GM18909 (cell line): ENCODE results near the gene SUPV3L1.
"Not testable (repeated sequence)": the region's sequence is repeated elsewhere in the genome, so short reads cannot be mapped to it uniquely, and the experiment has no call there.

Experiments
- ATAC-seq: cut with Tn5 transposase; IDR thresholded peaks from one replicate; pipeline ENCODE4 v1.9.1; 2021; ENCODE audit warnings: mild to moderate bottlenecking; ENCODE audit not compliant: unreplicated experiment, poor library complexity

The SUPV3L1 gene

DNA sequence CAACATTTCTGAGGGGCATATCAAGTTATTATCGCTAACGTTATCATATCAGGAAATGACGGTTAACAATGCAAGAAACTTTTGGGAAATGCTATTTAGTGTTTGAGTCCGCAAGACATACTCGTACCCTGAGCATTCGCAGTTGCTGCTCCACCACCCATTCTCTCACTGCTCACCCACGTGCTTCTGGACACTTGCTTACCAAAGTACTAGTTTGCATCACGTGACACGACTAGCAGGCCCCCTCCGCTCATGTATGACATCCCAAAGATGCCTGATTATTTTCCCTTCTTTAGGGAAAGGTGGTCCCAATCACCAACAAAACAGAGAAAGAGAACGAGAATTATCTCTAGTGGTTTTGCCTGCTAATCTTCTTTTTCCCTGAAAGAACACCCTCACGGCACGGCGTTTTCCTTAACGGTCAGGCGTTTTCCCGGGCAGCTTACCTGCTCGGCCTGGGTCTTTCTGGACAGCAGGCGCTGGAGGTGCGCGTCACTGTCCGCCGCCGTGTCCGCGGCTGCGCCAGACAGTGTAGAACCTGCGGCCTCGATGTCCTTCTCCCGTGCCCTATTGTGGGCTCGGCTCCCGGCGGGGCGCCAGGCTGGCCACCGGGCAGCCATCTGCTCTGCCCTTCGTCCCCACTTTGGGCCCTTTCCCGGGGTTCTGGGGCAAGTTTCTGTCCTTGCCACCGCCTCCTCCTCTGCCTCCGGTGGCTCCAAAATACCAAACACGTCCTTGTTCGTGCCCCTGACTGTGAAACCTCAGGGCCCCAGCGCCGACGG is at the start of gene SUPV3L1:
SUPV3L1 (plus strand) TSS at position 492 of the 782 bp plus-strand sequence; CDS start at position 550, 58 bp downstream.
- peak; percentile 82 for ATAC-seq

DNA sequence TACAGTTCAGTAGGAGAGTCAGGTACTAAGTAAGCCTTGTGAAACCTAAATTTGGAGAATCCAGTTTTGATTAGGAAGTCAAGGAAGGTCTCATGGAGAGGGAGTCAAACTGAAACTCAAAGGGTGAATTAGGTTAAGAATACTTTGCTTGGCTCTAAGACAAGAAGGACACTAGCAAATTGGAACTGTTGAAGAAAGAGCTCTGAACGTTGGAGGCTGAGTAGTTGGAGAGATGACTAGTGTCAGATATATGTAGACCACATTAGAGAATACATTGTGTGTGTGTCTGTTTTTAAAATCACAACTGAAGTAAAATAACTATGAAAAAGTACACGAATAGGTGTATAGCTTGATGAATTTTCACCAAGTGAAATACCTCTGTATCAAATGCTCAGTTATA is 49.8 kb upstream of the SUPV3L1 start:
- ATAC-seq: no peak

DNA sequence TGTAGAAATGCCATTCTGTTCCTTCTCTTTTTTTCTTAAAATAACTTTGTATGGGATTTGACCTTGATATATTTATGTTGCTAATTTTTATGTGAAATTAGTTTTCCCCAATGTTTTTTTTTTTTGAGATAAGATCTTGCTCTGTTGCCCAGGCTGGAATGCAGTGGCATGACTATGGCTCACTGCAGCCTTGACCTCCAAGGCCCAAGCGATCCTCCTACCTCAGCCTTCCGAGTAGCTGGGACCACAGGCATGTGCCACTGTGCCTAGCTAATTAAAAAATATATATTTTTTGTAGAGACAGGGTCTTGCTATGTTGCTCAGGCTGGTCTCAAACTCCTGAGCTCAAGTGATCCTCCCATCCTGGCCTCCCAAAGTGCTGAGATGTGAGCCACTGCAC is 40.1 kb upstream of the SUPV3L1 start:
- ATAC-seq: no peak

DNA sequence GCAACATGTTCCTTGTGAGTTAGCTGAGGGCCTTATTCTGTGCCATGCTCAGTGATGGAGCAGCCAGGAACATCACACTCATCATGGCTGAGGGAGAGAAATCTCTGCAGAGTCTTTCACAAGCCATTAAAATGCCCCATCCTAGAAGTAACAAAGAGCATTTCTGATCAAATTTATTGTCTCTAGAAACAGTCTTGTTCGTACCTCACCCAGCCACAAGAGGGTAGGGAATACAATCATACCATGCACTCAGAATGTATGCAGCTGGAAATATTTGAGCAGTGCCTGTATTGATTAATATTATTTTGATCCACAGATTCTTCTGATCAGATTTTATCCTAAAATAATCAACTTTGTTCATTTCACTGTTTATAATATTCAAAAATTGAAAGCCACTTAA is 38.7 kb upstream of the SUPV3L1 start:
- ATAC-seq: no peak

DNA sequence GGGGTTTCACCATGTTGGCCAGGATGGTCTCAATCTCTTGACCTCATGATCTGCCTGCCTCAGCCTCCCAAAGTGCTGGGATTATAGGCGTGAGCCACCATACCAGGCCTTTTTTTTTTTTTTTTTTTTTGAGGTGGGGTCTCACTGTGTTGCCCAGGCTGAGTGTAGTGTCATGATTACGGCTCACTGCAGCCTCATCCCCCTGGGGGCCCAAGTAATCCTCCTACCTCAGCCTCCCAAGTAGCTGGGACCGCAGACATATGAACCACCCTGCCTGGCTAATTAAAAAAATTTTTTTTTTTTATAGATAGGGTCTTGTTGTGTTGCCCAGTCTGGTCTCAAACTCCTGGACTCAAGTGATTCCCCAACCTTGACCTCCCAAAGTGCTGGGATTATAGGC is 38.0 kb upstream of the SUPV3L1 start:
- ATAC-seq: not testable (repeated sequence)

DNA sequence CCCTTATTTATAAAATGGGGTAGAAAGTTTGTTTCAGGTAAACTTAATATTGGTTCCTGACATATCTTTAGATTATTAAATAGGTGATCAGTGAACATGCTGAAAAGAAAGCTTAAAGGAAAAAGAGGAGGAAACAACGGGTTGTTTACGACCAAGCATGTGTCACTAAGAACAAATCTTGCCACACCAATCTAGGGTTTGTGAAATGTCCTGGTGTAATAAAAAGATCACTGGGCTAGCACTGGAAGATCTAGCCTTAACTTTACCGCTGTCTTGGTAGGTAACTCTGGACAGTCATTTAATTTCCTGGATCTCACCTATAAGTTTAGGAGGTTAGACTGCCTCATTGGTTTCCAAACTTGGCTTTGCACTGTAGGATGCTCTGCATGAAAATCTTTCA is 37.1 kb upstream of the SUPV3L1 start:
- ATAC-seq: no peak

DNA sequence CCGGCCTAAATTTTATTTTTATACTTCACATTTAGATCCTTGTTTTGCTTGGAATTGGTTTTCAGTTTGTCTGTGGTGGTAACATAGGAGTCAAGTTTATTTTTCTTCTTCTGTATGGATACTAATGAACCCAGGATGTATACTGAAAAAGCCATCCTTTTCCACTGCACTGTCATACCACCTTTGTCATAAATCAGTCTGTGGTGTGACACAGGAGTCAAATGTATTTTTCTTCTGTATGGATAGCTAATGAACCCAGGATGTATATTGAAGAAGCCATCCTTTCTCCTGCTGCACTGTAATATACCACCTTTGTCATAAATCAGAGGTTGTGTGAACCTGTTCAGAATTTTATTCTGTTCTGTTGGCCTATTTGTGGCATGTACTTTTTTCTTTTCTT is 34.7 kb upstream of the SUPV3L1 start:
- no peak for ATAC-seq

DNA sequence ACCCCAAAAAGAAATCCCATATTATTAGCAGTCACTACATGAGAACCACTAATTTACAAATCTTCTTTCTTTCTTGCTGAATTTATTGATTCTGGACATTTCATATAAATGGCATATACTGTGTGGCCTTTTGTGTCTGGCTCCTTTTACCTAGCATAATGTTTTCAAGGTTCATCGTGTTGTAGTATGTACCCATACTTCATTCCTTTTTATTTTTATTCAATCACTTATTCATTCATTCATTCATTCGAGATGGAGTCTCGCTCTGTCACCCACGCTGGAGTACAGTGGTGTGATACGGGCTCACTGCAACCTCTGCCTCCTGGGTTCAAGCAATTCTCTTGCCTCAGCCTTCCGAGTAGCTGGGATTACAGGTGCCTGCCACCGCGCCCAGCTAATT is 34.2 kb upstream of the SUPV3L1 start:
- no peak for ATAC-seq

DNA sequence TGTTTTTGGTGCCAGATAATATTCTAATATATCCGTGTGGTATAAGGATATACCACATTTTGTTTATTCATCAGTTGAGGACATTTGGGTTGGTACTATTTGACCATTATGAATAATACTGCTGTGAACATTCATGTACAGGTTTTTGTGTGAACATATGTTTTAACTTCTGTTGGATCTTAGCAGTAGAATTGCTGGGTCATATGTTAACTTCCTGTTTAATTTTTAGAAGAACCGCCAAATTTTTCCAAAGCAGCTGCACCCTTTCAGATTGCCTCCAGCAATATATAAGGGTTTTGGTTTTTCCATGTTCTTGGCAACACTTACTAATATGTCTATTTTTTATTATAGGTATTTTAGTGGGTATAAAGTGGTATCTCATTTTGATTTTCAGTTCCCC is 33.3 kb upstream of the SUPV3L1 start:
- no peak for ATAC-seq

DNA sequence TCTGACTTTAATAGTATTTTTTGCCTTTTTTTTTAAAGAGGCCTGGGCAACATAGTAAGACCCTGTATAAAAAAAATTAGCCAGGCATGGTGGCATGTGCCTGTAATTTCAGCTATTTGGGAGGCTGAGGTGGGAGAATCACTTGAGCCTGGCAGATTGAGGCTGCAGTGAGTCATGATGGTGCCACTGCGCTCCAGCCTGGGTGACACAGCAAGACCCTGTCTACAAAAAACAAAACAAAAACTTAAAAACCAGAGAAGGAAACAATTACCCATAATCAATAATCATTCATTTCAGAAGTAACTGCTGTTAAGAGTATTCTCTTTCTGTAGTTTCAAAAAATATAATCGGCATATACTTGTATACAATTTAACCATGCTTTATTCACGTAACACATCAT is 28.1 kb upstream of the SUPV3L1 start:
- no peak for ATAC-seq

DNA sequence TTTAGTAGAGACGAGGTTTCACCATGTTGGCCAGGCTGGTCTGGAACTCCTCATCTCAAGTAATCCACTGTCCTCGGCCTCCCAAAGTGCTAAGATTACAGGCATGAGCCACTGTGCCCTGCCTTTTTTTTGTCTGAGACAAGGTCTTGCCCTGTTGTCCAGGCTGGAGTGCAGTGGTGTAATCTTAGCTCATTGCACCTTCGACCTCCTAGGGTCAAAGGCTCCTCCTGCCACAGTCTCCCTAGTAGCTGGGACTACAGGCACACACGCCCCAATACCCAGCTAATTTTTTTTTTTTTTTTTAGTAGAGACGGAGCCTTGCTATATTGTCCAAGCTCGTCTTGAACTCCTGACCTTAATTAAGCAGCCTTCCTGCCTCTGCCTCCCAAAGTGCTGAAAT is 26.8 kb upstream of the SUPV3L1 start:
- no peak for ATAC-seq

DNA sequence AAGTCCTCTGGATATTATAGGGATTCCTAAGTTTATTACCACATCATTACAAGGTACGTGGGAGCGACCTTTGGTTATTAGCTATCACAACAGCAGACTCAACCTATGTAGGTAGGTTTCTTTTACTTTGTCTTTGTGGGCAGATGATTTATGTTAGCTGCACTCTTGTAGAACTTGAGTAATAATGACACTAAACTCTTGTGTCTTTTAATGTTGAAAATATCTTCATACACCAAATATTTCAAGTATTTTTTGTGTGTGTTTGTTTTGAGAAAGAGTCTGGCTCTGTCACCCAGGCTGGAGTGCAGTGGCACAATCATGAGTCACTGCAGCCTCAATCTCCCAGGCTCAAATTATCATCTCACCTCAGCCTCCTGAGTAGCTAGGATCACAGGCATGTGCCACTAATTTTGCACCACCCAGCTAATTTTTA is 19.2 kb upstream of the SUPV3L1 start:
- ATAC-seq: no peak

DNA sequence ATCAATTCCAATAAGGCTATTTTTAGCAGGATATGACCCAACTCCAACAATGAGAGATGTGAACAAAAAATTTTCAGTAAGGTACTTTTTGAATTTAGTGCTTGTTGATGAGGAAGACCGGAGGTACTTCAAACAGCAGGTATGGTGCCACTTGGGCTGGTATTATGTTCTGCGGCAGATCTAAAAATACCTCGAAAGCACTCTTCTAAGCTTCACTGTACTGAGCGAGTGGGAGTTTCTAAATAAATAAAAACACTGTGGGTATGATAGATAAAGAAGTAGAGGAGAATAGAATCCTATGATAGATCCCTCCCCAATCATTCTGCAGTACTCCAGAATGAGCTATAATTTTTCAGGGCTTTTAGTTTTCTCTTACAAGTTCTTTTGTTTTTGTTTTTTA is 11.5 kb upstream of the SUPV3L1 start:
- no peak for ATAC-seq

DNA sequence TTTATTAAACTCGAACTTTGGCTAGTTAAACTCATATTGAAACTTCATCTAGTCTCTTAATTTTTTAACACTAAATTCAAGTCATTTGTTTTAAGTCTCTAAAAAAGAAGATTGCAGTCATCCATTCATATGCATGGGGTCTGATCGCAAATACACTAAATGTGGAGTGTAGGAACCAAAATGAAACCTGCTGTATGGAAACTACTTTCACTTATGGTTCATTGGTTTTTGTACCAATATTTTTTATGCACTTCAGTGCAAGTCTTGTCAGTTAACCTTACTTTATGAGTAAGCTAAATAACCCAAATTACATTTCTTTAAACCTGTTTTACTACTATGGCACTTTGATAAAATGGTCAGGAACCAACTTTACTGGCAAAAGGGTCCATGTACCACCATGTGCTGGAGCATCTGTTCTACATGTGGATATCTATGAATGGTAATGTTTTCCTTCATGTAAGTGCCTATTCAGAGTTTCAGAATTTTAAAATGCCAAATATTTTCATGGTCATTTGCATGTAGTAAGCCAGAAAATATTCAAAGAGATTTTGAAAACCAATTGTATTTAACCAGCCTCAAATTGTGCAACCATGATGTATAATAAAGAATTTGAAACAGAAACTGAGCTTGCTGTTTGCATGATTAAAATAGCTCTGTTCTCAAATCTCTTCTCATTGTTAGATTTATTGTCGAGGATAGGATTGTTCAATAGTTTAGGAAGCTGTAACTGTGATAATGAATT is 7.6 kb upstream of the SUPV3L1 start:
- ATAC-seq: no peak

DNA sequence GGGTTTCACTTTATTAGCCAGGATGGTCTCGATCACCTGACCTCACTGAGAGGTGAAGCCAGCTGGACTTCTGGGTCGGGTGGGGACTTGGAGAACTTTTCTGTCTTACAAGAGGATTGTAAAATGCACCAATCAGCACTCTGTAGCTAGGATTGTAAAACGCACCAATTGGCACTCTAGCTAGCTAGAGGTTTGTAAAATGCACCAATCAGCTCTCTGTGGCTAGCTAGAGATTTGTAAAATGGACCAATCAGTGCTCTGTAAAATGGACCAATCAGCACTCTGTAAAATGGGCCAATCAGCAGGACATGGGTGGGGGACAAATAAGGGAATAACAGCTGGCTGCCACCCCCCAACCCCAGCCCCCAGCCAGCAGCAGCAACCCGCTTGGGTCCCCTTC is 4.7 kb upstream of the SUPV3L1 start:
- ATAC-seq: not testable (repeated sequence)

DNA sequence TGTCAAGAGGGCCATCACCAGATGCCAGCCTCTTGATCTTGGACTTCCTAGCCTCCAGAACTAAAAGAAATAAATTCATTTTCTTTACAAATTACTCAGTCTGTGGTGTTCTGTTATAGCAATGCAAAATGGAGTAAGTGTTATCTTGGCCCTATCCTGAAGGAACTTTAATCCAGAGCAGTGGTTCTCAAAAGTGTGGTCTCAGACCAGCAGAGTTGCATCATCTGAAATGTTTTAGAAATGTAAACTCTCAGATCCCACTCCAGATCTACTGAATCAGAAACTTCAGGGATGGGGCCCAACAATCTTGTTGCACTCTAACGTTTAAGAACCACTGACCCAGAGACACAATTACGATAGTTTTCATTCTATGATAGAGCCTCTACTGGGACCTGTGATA is 3.2 kb upstream of the SUPV3L1 start:
- no peak for ATAC-seq

DNA sequence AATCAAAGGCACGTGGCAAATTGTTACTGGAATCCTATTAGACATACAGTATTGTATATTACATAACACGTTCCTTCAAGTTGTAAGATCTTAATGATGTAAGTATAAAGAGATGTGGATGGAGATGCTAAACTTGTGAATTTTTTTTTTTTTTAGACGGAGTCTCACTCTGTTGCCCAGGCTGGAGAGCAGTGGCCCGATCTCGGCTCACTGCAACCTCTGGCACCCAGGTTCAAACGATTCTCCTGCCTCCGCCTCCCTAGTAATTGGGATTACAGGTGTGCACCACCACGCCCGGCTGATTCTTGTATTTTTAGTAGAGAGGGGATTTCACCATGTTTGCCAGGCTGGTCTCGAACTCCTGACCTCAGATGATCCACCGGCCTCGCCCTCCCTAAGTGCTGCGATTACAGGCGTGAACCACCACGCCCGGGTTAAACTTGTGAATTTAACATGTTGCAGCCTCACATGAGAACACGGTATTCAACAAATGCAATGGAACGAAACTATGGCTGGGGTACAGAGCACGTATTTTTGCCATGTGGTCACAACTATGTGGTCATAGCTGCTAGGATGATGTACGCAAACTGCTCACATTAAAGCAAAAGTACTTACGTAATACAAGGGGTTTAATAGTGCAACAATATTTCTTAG is 818 bp upstream of the SUPV3L1 start:
- ATAC-seq: peak; percentile 28

DNA sequence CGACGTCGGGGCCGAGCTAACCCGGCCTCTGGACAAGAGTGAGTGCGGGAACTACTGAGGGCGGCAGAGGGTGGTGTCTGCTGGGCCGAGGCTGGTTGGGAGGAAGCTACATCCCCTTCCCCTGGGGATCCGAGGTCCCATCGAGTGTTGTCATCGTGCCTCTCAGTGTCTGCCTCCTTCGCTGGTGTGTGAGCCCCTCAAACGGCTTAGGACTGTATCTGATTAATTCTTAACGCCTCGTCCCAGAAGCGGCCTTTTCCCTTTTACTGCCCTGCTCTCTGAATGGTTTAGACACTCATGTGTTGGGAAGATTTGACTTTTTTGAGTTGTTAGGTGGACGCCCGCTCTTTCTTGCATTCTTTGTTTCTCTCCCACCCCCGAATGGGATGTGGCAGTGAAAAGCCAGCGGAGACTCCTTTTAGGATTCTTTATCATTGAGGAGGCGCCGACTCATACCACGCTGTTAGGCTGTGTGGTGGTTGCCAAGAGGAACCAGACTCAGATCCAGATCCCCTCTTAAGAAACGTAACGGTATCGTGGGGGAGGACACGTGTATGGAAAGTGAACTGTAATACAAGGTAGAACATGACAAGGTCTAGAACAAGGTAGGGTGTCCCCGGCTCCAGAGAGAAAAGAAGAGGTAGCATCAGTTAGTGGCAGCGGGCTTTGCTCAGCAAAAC is 631 bp downstream of the SUPV3L1 start:
- ATAC-seq: no peak

DNA sequence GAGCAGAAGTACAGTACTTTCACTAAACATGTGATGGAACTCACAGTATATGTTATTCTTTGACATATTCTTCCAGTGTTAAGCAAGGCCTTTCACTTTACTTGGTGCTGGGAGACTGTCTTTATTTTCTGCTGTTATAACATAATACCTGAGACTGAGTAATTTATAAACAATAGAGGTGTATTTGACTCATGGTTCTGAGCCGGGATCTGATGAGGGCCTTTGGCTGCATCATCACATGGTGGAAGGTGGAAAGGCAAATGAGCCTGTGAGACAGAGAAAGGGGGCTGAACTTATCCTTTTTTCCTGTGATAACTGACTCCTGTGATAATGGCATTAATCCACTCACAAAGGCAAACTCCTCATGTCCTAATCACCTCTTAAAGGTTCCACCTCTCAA is 1.4 kb downstream of the SUPV3L1 start:
- ATAC-seq: no peak

DNA sequence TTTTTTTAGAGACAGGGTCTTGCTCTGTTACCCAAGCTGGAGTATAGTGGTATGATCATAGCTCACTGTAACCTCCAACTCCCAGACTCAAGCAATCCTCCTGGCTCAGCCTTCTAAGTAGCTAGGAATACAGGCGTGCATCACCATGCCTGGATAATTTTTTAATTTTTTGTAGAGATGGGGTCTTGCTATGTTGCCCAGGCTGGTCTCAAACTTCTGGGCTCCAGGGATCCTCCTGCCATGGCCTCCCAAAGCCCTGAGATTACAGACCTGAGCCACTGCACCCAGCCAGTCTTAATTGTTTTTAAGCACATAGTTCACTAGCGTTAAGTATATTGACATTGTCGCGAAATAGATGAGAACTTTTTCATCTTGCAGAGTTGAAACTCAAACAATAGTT is 2.0 kb downstream of the SUPV3L1 start:
- ATAC-seq: no peak

DNA sequence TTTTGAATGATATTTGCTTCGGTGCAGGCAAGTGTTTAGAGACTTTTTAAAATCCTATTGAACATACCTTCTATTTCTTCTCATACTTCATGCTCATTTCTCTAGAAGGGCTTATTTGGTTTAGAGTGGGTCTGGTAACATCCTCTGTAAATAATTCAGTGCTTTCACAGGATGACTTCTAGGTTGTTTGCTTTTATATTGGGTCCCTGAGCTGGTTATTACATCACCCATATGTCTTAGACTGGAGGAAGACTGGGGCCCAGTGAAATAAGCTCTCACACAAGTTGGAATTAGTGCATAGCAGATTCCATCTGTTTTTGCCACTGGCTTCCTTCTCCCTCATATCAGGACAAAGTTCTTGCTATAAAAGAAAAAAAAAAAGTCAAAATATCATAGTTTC is 6.5 kb downstream of the SUPV3L1 start:
- no peak for ATAC-seq
